Common myeloid progenitor, CD34-positive (primary cell): ENCODE results near the gene C4orf54.

Experiments used
- CTCF ChIA-PET: fragments of 350-600 bp; sonication (Branson Sonifier 250); formaldehyde crosslinking; loops from one replicate; lab custom pipeline; 2021; ENCODE audit warnings: antibody characterized with exemption; lab: Charles Lee
- POLR2A ChIA-PET: fragments of 350-600 bp; sonication (Branson Sonifier 250); formaldehyde crosslinking; loops from one replicate; lab custom pipeline; 2021; ENCODE audit warnings: antibody characterized with exemption; lab: Charles Lee
- DNase-seq, 3 donors: peaks; one replicate each; pipeline versions ENCODE4 v3.0.0 to v3.0.0-alpha.2; 2013
- H3K27ac ChIP-seq, 2 experiments: 1 replicate in 1 of 2; 2 replicates in 1 of 2; pipeline ENCODE4 v1.7.0; 2013; ENCODE audit warnings: inconsistent platforms in 2 of 2, low read length in 2 of 2, mild to moderate bottlenecking in 2 of 2, low read depth in 1 of 2, moderate library complexity in 1 of 2; ENCODE audit not compliant: severe bottlenecking in 2 of 2, insufficient read depth in 1 of 2, poor library complexity in 1 of 2
- H3K27me3 ChIP-seq, 5 experiments: replicated peaks in 2 of 5; 1 replicate in 3 of 5; 2 replicates in 2 of 5; pipeline versions ENCODE4 v1.6.1 to v1.7.0; 2013; ENCODE audit warnings: low read length in 4 of 5, mild to moderate bottlenecking in 2 of 5, moderate library complexity in 2 of 5, inconsistent platforms in 1 of 5; ENCODE audit not compliant: insufficient read depth in 5 of 5, control insufficient read depth in 4 of 5
- H3K36me3 ChIP-seq, 4 experiments: 1 replicate in 2 of 4; 2 replicates in 2 of 4; pipeline versions ENCODE4 v1.6.1 to v1.7.0; 2013; ENCODE audit warnings: low read length in 3 of 4, control low read depth in 1 of 4, mild to moderate bottlenecking in 1 of 4; ENCODE audit not compliant: control insufficient read depth in 4 of 4, insufficient read depth in 4 of 4
- H3K4me1 ChIP-seq, 4 experiments: 1 replicate in 3 of 4; 2 replicates in 1 of 4; pipeline versions ENCODE4 v1.6.1 to v1.7.1; 2013; ENCODE audit warnings: low read length in 3 of 4, mild to moderate bottlenecking in 3 of 4, control low read depth in 1 of 4, inconsistent platforms in 1 of 4, moderate library complexity in 1 of 4; ENCODE audit not compliant: control insufficient read depth in 4 of 4, insufficient read depth in 4 of 4; ENCODE audit errors: control extremely low read depth in 1 of 4
- H3K4me3 ChIP-seq, 7 experiments: 1 replicate in 4 of 7; 2 replicates in 3 of 7; pipeline versions ENCODE4 v1.5.1 to v1.7.0; 2013; ENCODE audit warnings: mild to moderate bottlenecking in 7 of 7, low read length in 6 of 7, moderate library complexity in 6 of 7, inconsistent platforms in 2 of 7, low read depth in 2 of 7, control low read depth in 1 of 7; ENCODE audit not compliant: insufficient read depth in 4 of 7, control insufficient read depth in 1 of 7; ENCODE audit errors: extremely low read depth in 1 of 7
- H3K9me3 ChIP-seq, 5 experiments: 1 replicate in 4 of 5; 2 replicates in 1 of 5; pipeline versions ENCODE4 v1.6.1 to v1.7.1; 2013; ENCODE audit warnings: low read length in 4 of 5, mild to moderate bottlenecking in 2 of 5, inconsistent platforms in 1 of 5, low read depth in 1 of 5, moderate library complexity in 1 of 5; ENCODE audit not compliant: control insufficient read depth in 4 of 5, insufficient read depth in 2 of 5; ENCODE audit errors: control extremely low read depth in 1 of 5
- WGBS: methylation state at CpG from one replicate; pipeline ENCODE4 v1.1.5; 2013; ENCODE audit not compliant: insufficient coverage; 5-methylcytosine and 5-hydroxymethylcytosine counted together

Gene C4orf54

GRCh38 chr4:99628040-99628439 lies 29.6 kb downstream of the C4orf54 start:
- H3K4me3 ChIP-seq, result no peak overlapping the region
- H3K4me1 ChIP-seq, result no peaks in the 10 kb centered on the region
- WGBS, result no CpG with 5 or more reads among the region's 1 CpG
- H3K27me3 ChIP-seq, result peaks cover 0 to 5% (median 0%) of the 10 kb centered on the region in 5 experiments
- POLR2A ChIA-PET, result no interaction called here
- DNase-seq, result no peak
- H3K36me3 ChIP-seq, result no peaks in the 10 kb centered on the region
- H3K9me3 ChIP-seq, result peaks cover 0 to 2% (median 0%) of the 10 kb centered on the region in 5 experiments
- CTCF ChIA-PET, result no interaction called here
- no peak overlapping the region for H3K27ac ChIP-seq

DNA sequence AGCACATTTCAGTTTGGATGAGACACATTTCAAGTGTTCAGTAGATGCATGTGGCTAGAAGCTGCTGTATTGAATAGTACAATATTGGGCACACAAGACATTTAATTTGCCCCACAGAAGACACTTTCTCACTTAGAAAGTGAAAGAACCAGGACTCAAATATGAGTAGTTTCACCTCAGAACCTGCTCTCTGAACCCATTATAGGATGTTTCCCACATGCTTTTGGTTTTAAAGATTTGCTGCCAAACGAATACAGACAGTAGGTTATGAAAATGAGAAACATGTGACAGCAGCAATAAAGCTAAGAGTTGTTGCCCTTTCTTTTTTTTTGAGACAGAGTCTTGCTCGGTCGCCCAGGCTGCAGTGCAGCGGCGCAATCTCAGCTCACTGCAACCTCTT lies 32.3 kb downstream of the C4orf54 start:
- Histone ChIP-seq H3K9me3 (peaks cover 0 to 2% (median 0%) of the 10 kb centered on the region in 5 experiments), H3K36me3 (no peaks in the 10 kb centered on the region), H3K27ac (no peak overlapping the region), H3K27me3 (no peaks in the 10 kb centered on the region), H3K4me3 (no peak overlapping the region), H3K4me1 (no peaks in the 10 kb centered on the region)
- no peak for DNase-seq
- 90% methylated on average over 3 of the region's 5 CpGs for WGBS
- ChIA-PET CTCF (interaction anchor here (1.4 kb wide), 1 partner anchor 12 kb away, joined by 3 read pairs; no protein-coding TSS in a partner anchor), POLR2A (no interaction called here)

DNA sequence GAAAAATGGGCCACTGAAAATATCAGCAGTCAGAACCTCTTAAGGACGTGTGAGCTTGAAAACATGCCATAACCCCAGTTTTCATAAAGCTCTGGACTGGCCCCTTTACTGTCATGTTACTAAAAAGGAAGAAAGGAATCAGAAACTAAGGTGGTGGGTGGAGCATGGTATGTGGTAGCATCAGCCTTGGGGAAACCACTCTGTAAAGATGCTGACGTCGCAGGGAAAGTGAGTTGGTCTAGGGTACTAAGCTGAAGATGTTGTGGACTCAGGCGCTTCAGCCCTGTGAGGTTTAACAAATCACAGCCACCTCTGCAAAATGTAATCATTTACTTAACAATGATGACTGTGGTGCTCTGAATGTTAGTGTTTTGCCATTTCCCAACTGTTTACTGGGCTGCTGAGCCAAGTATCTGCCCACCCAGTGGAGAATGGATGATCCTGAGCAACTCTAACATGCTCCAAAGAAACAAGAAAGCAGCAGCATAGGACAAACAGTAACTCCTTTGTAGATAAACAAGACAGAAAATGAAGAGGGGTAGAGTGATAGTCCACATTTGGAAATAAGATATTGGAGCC lies 33.4 kb downstream of the C4orf54 start:
- no peak overlapping the region for H3K27ac ChIP-seq

GRCh38 chr4:99622341-99622740 lies 35.3 kb downstream of the C4orf54 start:
- POLR2A ChIA-PET, result no interaction called here
- Histone ChIP-seq H3K4me3 (no peak overlapping the region), H3K27ac (no peak overlapping the region), H3K27me3 (no peaks in the 10 kb centered on the region), H3K36me3 (no peaks in the 10 kb centered on the region), H3K4me1 (no peaks in the 10 kb centered on the region), H3K9me3 (peaks cover 0 to 2% (median 0%) of the 10 kb centered on the region in 5 experiments)
- DNase-seq, result no peak
- CTCF ChIA-PET, result no interaction called here
- WGBS, result 100% methylated on average over 1 of the region's 1 CpG

More for the DNA sequence above, 33.4 kb downstream of the C4orf54 start:
- Histone ChIP-seq H3K27me3 (no peaks in the 10 kb centered on the region), H3K9me3 (peaks cover 0 to 2% (median 0%) of the 10 kb centered on the region in 5 experiments), H3K36me3 (no peaks in the 10 kb centered on the region), H3K4me1 (no peaks in the 10 kb centered on the region), H3K4me3 (no peak overlapping the region)
- CTCF ChIA-PET, result interaction anchor here (0.8 to 1.6 kb wide), 3 partner anchors 9 to 261 kb away, joined by 3 to 7 read pairs (median 3); no protein-coding TSS in a partner anchor
- WGBS, result no CpG with 5 or more reads among the region's 4 CpGs
- POLR2A ChIA-PET, result no interaction called here
- DNase-seq, result no peak

- no peaks in the 10 kb centered on the region for H3K9me3 ChIP-seq
- CTCF ChIA-PET, result no interaction called here
- WGBS, result no CpG with 5 or more reads among the region's 1 CpG
- H3K36me3 ChIP-seq, result no peaks in the 10 kb centered on the region
- no peaks in the 10 kb centered on the region for H3K27me3 ChIP-seq
- H3K27ac ChIP-seq, result no peak overlapping the region
- DNase-seq, result no peak
- H3K4me1 ChIP-seq, result no peaks in the 10 kb centered on the region
- POLR2A ChIA-PET, result no interaction called here
- no peak overlapping the region for H3K4me3 ChIP-seq
Observed at GRCh38 chr4:99617374-99617773, 40.3 kb downstream of the C4orf54 start.

GRCh38 chr4:99615170-99615820 lies 42.3 kb downstream of the C4orf54 start:
- Histone ChIP-seq H3K4me3 (no peak overlapping the region), H3K36me3 (no peaks in the 10 kb centered on the region), H3K9me3 (no peaks in the 10 kb centered on the region), H3K4me1 (no peaks in the 10 kb centered on the region), H3K27ac (no peak overlapping the region), H3K27me3 (no peaks in the 10 kb centered on the region)
- no peak for DNase-seq
- WGBS, result 100% methylated on average over 1 of the region's 1 CpG
- ChIA-PET CTCF (interaction anchor here (1.4 to 1.6 kb wide), 2 partner anchors 9 to 193 kb away, joined by 3 to 7 read pairs; no protein-coding TSS in a partner anchor), POLR2A (no interaction called here)

GRCh38 chr4:99614491-99614890 lies 43.1 kb downstream of the C4orf54 start:
- ChIA-PET CTCF (interaction anchor here (1.4 kb wide), 1 partner anchor 193 kb away, joined by 3 read pairs; no protein-coding TSS in a partner anchor), POLR2A (no interaction called here)
- H3K4me1 ChIP-seq, result no peaks in the 10 kb centered on the region
- no peak for DNase-seq
- no peaks in the 10 kb centered on the region for H3K9me3 ChIP-seq
- H3K27ac ChIP-seq, result no peak overlapping the region
- H3K4me3 ChIP-seq, result no peak overlapping the region
- no peaks in the 10 kb centered on the region for H3K36me3 ChIP-seq
- no peaks in the 10 kb centered on the region for H3K27me3 ChIP-seq
- WGBS, result no CpG with 5 or more reads among the region's 1 CpG
